B cell (primary cell): ENCODE data around the gene SERGEF. TPM values are rescaled to one million over a fixed set of nuclear protein-coding genes. Genes with fewer than 3 reads are reported as not detected.

Experiments
- ATAC-seq: fragments of 200-7000 bp; cut with Tn5 transposase; one replicate; pipeline ENCODE4 v1.10.0; 2021; ENCODE audit warnings: low read depth, mild to moderate bottlenecking, moderate number of reproducible peaks, moderate library complexity
- CTCF ChIA-PET: fragments of 350-600 bp; sonication (Branson Sonifier 250); formaldehyde crosslinking; loops from one replicate; lab custom pipeline; 2021; ENCODE audit warnings: antibody characterized with exemption, inconsistent platforms; lab: Charles Lee
- POLR2A ChIA-PET: fragments of 350-600 bp; sonication (Branson Sonifier 250); formaldehyde crosslinking; loops from one replicate; lab custom pipeline; 2021; ENCODE audit warnings: antibody characterized with exemption; lab: Charles Lee
- DNase-seq: peaks from one replicate; pipeline ENCODE4 v3.0.0; 2013
- H2AFZ ChIP-seq: 2 replicates; pipeline ENCODE4 v1.6.1; 2012; ENCODE audit warnings: mild to moderate bottlenecking, low read depth, low read length; ENCODE audit not compliant: insufficient read depth, poor library complexity, severe bottlenecking
- H3K27ac ChIP-seq, 2 donors: 1 replicate in 1 of 2; 2 replicates in 1 of 2; pipeline ENCODE4 v1.5.1; 2012 to 2013; ENCODE audit warnings: low read length in 2 of 2, mild to moderate bottlenecking in 2 of 2, moderate library complexity in 1 of 2
- H3K27me3 ChIP-seq, 4 experiments: fragments of 200-600 bp in 1 of 4; sonication (generic) in 1 of 4; replicated peaks in 1 of 4; 1 replicate in 2 of 4; 2 replicates in 2 of 4; pipeline versions ENCODE4 v1.6.1 to v1.7.0; 2013 to 2016; ENCODE audit warnings: low read length in 3 of 4, mild to moderate bottlenecking in 2 of 4, mixed read lengths in 1 of 4, moderate library complexity in 1 of 4; ENCODE audit not compliant: insufficient read depth in 4 of 4, control insufficient read depth in 3 of 4; ENCODE audit errors: control extremely low read depth in 1 of 4
- H3K36me3 ChIP-seq, 2 experiments: replicated peaks in 1 of 2; 1 replicate in 1 of 2; 2 replicates in 1 of 2; pipeline versions ENCODE4 v1.6.1 to v1.7.1; 2013; ENCODE audit warnings: low read length in 1 of 2; ENCODE audit not compliant: insufficient read depth in 2 of 2, control insufficient read depth in 1 of 2; ENCODE audit errors: control extremely low read depth in 1 of 2, extremely low read depth in 1 of 2
- H3K4me1 ChIP-seq, 2 donors: fragments of 200-600 bp in 1 of 2; sonication (generic) in 1 of 2; 1 replicate in 1 of 2; 2 replicates in 1 of 2; pipeline versions ENCODE4 v1.5.1 to v1.6.1; 2013 to 2017; ENCODE audit warnings: low read length in 2 of 2; ENCODE audit not compliant: control insufficient read depth in 2 of 2, insufficient read depth in 2 of 2
- H3K4me2 ChIP-seq: replicated peaks from 2 replicates; pipeline ENCODE3; 2012; ENCODE audit warnings: mild to moderate bottlenecking, low read depth, low read length; ENCODE audit not compliant: poor library complexity, severe bottlenecking
- H3K4me3 ChIP-seq, 5 experiments: fragments of 200-600 bp in 1 of 5; sonication (generic) in 1 of 5; 1 replicate in 3 of 5; 2 replicates in 2 of 5; pipeline versions ENCODE4 v1.5.1 to v1.7.0; 2011 to 2016; ENCODE audit warnings: low read length in 4 of 5, mild to moderate bottlenecking in 4 of 5, low read depth in 2 of 5, control low read depth in 1 of 5, moderate library complexity in 1 of 5; ENCODE audit not compliant: insufficient read depth in 1 of 5; ENCODE audit errors: control extremely low read depth in 1 of 5, extremely low read depth in 1 of 5
- H3K79me2 ChIP-seq: fragments of 200-600 bp; sonication (generic); one replicate; pipeline ENCODE4 v1.6.0; 2016; ENCODE audit warnings: low read length; ENCODE audit not compliant: control insufficient read depth, insufficient read depth
- H3K9ac ChIP-seq: fragments of 200-600 bp; sonication (generic); 2 replicates; pipeline ENCODE4 v1.6.1; 2017; ENCODE audit warnings: mild to moderate bottlenecking, low read length, moderate library complexity
- H3K9me3 ChIP-seq, 3 donors: one replicate each; pipeline versions ENCODE4 v1.6.1 to v1.7.1; 2013; ENCODE audit warnings: low read length in 2 of 3; ENCODE audit not compliant: control insufficient read depth in 2 of 3, insufficient read depth in 1 of 3; ENCODE audit errors: control extremely low read depth in 1 of 3
- H4K20me1 ChIP-seq: 2 replicates; pipeline ENCODE4 v1.6.0; 2012; ENCODE audit warnings: mild to moderate bottlenecking, low read length; ENCODE audit not compliant: insufficient read depth, control insufficient read depth, poor library complexity, severe bottlenecking
- H3K27ac Mint-ChIP-seq: one replicate; pipeline ENCODE4 v1.8.0; 2021; ENCODE audit warnings: mixed read lengths
- H3K27me3 Mint-ChIP-seq: one replicate; pipeline ENCODE4 v1.8.0; 2021; ENCODE audit warnings: mixed read lengths
- H3K4me1 Mint-ChIP-seq: one replicate; pipeline ENCODE4 v1.8.0; 2021; ENCODE audit warnings: mixed read lengths
- H3K4me3 Mint-ChIP-seq: one replicate; pipeline ENCODE4 v1.8.0; 2021; ENCODE audit warnings: mixed read lengths
- H3K9me3 Mint-ChIP-seq: one replicate; pipeline ENCODE4 v1.8.0; 2022; ENCODE audit warnings: mixed read lengths; ENCODE audit not compliant: insufficient read depth
- EZH2 ChIP-seq: IDR thresholded peaks from 2 replicates; pipeline ENCODE4 v1.6.1; 2012; ENCODE audit warnings: borderline replicate concordance, low read depth, mild to moderate bottlenecking, moderate library complexity, low read length; ENCODE audit not compliant: insufficient read depth, poor library complexity, severe bottlenecking
- WGBS: methylation state at CpG from one replicate; pipeline ENCODE4 v1.1.5; 2013; ENCODE audit warnings: missing lambda C conversion rate; ENCODE audit not compliant: insufficient coverage; 5-methylcytosine and 5-hydroxymethylcytosine counted together
- intact Hi-C: fragments of 100-400 bp; cut with micrococcal nuclease; formaldehyde crosslinking; loops from one replicate; pipeline ENCODE4 v1.10.0; 2022
- polyA plus RNA-seq: library from polyadenylated mRNA; depleted of rRNA; stranded (reverse); fragments of >200 nt; gene quantifications from 2 replicates; pipeline ENCODE4 v1.2.3, GENCODE V29; 2012
- total RNA-seq, 2 donors: library from RNA; stranded (reverse); fragments of 120-200 nt in 1 of 2; gene quantifications; 1 replicate in 1 of 2; 2 replicates in 1 of 2; pipeline versions ENCODE4 v1.2.3 to v1.2.4, GENCODE V29; 2013 to 2022
- TF ChIP-seq, protein P1 (sequence below): fragments of 200-600 bp; IDR thresholded peaks from one replicate; pipeline ENCODE4 v1.8.0; 2022; ENCODE audit warnings: antibody characterized with exemption, mild to moderate bottlenecking

Gene SERGEF
- total and polyA plus RNA-seq, 2 donors (not counting 1 experiment from before 2014, with no cell fraction given): 24.2 to 54.3 TPM

DNA sequence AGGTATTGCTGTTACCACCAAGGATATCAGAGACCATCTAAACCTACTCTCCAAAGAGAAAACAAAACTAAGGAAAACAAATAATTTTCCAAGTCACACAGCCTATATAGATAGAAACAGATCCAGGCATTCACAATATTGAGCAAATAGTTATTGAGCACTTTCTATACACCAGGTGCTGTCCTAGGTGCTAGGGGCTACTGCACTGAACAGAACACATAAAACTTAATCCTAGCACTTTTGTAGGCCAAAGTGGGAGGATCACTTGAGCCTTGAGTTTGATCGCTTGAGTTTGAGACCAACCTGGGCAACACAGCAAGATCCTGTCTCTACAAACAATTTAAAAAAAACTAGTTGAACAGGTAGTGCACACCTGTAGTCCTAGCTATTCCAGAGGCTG lies 44.6 kb downstream of the SERGEF start:
- H3K9me3 Mint-ChIP-seq: peaks cover 3% of the 10 kb centered on the region
- no peak overlapping the region for H3K4me2 ChIP-seq
- no CpG with 5 or more reads among the region's 1 CpG for WGBS
- H3K9ac ChIP-seq: no peak overlapping the region
- no peaks in the 10 kb centered on the region for H3K27me3 ChIP-seq
- no peak overlapping the region for H3K4me3 ChIP-seq
- peaks cover 0 to 6% (median 0%) of the 10 kb centered on the region in 3 donors for H3K9me3 ChIP-seq
- no peak overlapping the region for H3K27ac ChIP-seq
- intact Hi-C loops: no loop called here
- POLR2A ChIA-PET: no interaction called here
- no peak overlapping the region for H2AFZ ChIP-seq
- H3K4me3 Mint-ChIP-seq: no peak overlapping the region
- TF ChIP-seq EZH2: no peak
- TF ChIP-seq, protein P1, sequence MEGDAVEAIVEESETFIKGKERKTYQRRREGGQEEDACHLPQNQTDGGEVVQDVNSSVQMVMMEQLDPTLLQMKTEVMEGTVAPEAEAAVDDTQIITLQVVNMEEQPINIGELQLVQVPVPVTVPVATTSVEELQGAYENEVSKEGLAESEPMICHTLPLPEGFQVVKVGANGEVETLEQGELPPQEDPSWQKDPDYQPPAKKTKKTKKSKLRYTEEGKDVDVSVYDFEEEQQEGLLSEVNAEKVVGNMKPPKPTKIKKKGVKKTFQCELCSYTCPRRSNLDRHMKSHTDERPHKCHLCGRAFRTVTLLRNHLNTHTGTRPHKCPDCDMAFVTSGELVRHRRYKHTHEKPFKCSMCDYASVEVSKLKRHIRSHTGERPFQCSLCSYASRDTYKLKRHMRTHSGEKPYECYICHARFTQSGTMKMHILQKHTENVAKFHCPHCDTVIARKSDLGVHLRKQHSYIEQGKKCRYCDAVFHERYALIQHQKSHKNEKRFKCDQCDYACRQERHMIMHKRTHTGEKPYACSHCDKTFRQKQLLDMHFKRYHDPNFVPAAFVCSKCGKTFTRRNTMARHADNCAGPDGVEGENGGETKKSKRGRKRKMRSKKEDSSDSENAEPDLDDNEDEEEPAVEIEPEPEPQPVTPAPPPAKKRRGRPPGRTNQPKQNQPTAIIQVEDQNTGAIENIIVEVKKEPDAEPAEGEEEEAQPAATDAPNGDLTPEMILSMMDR: no peak
- H3K27ac Mint-ChIP-seq: no peak overlapping the region
- no peaks in the 10 kb centered on the region for H3K4me1 ChIP-seq
- H4K20me1 ChIP-seq: no peaks in the 10 kb centered on the region
- H3K27me3 Mint-ChIP-seq: no peaks in the 10 kb centered on the region
- CTCF ChIA-PET: interaction anchor here (6.9 kb wide), 1 partner anchor 12 kb away, joined by 49 read pairs; no protein-coding TSS in a partner anchor
- no peaks in the 10 kb centered on the region for H3K79me2 ChIP-seq
- no peaks in the 10 kb centered on the region for H3K4me1 Mint-ChIP-seq
- no peak for DNase-seq
- H3K36me3 ChIP-seq: peaks cover 0 to 20% of the 10 kb centered on the region in 2 experiments
- no peak for ATAC-seq

DNA sequence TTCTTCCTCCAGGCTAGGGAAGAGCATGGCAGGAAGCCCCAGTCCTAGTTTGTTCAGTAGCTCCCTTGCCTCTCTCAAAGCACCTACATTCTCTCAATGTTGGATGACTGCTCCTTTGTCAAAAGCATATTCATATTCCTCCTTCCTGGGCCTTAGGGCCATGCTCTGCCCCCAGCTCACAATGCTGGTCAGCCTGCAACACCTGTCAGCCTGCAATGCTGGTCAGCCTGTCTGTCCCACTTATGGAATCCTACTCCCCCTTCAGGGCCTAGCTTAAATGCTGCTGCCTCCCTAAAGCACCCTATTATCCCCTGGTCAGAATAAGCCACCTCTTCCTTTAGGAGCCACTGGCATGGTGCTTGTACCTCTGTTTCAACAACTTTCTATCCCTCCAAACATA lies 45.2 kb downstream of the SERGEF start:
- CTCF ChIA-PET: interaction anchor here (6.9 kb wide), 1 partner anchor 12 kb away, joined by 49 read pairs; no protein-coding TSS in a partner anchor
- H3K79me2 ChIP-seq: no peaks in the 10 kb centered on the region
- H3K4me3 Mint-ChIP-seq: no peak overlapping the region
- H3K36me3 ChIP-seq: peaks cover 0 to 15% of the 10 kb centered on the region in 2 experiments
- H3K27ac Mint-ChIP-seq: no peak overlapping the region
- peaks cover 0 to 1% (median 0%) of the 10 kb centered on the region in 3 donors for H3K9me3 ChIP-seq
- H3K27me3 ChIP-seq: no peaks in the 10 kb centered on the region
- DNase-seq: no peak
- intact Hi-C loops: no loop called here
- no peaks in the 10 kb centered on the region for H4K20me1 ChIP-seq
- POLR2A ChIA-PET: no interaction called here
- no peak for ATAC-seq
- H3K9me3 Mint-ChIP-seq: peaks cover 3% of the 10 kb centered on the region
- no peaks in the 10 kb centered on the region for H3K27me3 Mint-ChIP-seq
- H3K4me1 ChIP-seq: no peaks in the 10 kb centered on the region
- no peak overlapping the region for H3K27ac ChIP-seq
- H3K4me3 ChIP-seq: no peak overlapping the region
- TF ChIP-seq EZH2: no peak
- TF ChIP-seq, protein P1: no peak
- no peaks in the 10 kb centered on the region for H3K4me1 Mint-ChIP-seq
- no peak overlapping the region for H2AFZ ChIP-seq
- H3K4me2 ChIP-seq: no peak overlapping the region
- no peak overlapping the region for H3K9ac ChIP-seq
